Omental fat pad (tissue), 4 donors: ENCODE measurements around the gene EVPL. TPM values are rescaled to one million over a fixed set of nuclear protein-coding genes. Genes with fewer than 3 reads are reported as not detected.

Experiments used
- ATAC-seq: fragments of 150-250 bp; one replicate; pipeline ENCODE4 v1.9.1; 2016; ENCODE audit warnings: mild to moderate bottlenecking, moderate library complexity; ENCODE audit not compliant: low FRiP score
- DNase-seq: peaks from one replicate; pipeline ENCODE4 v3.0.0-alpha.2; 2019; ENCODE audit warnings: low spot score
- total RNA-seq, 4 donors: library from RNA; depleted of rRNA; stranded (reverse); fragments of >200 nt; gene quantifications; one replicate each; pipeline ENCODE4 v1.1.0, GENCODE V29; 2016
- TF ChIP-seq, protein P1 (sequence below), 3 donors: fragments of 450-650 bp; IDR thresholded peaks; one replicate each; pipeline ENCODE4 v1.5.1; 2016 to 2017; ENCODE audit warnings: antibody characterized with exemption in 3 of 3, mild to moderate bottlenecking in 3 of 3, moderate library complexity in 2 of 3

EVPL gene
- total RNA-seq, 4 donors from 2014 or later = 0.47 to 3.7 (median 1.4) TPM

- TF ChIP-seq, protein P1, sequence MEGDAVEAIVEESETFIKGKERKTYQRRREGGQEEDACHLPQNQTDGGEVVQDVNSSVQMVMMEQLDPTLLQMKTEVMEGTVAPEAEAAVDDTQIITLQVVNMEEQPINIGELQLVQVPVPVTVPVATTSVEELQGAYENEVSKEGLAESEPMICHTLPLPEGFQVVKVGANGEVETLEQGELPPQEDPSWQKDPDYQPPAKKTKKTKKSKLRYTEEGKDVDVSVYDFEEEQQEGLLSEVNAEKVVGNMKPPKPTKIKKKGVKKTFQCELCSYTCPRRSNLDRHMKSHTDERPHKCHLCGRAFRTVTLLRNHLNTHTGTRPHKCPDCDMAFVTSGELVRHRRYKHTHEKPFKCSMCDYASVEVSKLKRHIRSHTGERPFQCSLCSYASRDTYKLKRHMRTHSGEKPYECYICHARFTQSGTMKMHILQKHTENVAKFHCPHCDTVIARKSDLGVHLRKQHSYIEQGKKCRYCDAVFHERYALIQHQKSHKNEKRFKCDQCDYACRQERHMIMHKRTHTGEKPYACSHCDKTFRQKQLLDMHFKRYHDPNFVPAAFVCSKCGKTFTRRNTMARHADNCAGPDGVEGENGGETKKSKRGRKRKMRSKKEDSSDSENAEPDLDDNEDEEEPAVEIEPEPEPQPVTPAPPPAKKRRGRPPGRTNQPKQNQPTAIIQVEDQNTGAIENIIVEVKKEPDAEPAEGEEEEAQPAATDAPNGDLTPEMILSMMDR (IDR thresholded peaks at IDR 0.05) = no peak
- ATAC-seq = no peak
- no peak for DNase-seq
Measured at GRCh38 chr17:76024353-76024752, 2.8 kb downstream of the EVPL start.

DNA sequence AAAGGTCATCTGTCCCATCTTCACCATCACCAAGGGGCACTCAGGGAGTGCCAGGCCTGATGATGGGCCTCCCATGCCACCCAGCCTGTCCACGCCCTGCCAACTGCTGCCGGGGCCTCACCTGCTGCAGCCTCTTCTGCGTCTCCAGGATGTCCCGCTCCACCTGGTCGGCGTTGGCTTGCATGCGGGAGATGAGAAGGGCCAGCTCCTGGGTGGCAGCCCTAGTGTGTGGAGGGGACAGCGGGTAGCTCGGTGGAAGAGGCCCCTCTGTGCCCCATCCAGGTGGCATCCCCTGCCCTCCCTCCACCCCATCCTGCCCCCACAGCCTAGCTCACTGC, 3.2 kb downstream of the EVPL start:
- DNase-seq (no peak), ATAC-seq (no peak)
- TF ChIP-seq, protein P1 (IDR thresholded peaks at IDR 0.05) = no peak

GRCh38 chr17:76022973-76023899, 3.9 kb downstream of the EVPL start:
- no peak for DNase-seq
- no peak for ATAC-seq
- TF ChIP-seq, protein P1 (IDR thresholded peaks at IDR 0.05) = no peak

- TF ChIP-seq, protein P1 (IDR thresholded peaks at IDR 0.05) = no peak
- no peak for ATAC-seq
- no peak for DNase-seq
Measured at GRCh38 chr17:76022285-76022684, 4.8 kb downstream of the EVPL start.

DNA sequence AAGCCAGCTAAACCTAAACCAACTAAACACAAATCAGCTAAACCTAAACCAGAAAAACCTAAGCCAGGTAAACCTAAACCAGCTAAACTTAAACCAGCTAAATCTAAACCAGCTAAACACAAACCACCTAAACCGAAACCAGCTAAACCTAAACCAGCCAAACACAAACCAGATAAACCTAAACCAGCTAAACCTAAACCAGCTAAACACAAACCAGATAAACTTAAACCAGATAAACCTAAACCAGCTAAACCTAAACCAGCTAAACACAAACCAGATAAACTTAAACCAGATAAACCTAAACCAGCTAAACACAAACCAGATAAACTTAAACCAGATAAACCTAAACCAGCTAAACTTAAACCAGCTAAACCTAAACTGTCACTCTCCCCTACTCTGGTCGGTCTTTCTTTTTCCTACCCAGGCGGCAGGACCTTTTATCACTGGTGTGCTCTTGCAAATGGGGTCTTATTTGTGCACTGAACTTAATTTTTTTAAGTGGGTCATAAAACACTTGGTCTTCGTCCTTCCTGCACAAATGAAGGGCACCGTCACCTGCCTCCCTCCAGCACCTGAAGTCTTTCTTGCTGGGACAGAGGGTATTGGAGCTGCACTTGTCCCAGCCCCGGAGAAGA, 7.2 kb downstream of the EVPL start:
- TF ChIP-seq, protein P1 (IDR thresholded peaks at IDR 0.05) = no peak
- ATAC-seq (no peak), DNase-seq (no peak)

DNA sequence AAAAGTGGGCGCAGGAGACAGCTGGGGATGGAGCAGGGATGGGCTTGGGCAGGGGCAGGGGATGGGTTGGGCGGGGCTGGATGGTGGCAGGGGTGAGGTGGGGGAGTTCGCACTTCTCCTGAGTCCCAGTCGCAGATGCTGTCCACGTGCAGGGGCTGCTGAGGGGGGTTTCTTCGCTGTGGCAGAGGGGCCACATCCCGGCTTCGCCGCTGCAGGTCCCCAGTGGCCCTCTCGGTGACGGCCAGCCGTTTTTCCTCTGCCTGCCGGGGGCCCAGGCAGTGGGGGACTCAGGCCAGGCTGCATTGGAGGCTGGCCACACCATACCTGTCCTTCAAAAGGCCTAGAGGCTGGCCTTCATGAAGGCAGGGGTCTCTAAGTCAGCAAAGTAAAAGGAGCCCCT, 8.3 kb downstream of the EVPL start:
- DNase-seq = no peak
- no peak for ATAC-seq
- TF ChIP-seq, protein P1 (IDR thresholded peaks at IDR 0.05) = no peak

DNA sequence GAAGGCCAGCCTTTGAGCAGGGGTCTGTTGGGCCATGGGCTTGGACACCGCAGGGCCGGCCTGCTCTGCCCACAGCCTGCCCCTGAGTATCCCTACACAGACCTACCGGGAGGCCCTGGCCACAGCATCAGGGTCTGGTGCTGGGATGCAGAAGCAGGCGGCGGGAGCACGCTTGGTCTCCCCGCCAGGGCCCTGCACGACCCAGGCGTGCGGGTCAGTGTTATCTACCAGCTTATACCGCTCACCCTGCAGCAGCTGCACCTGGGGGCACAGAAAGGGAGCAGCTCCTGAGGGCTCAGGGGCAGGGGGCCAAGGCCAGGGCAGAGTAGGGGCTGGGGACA, 8.8 kb downstream of the EVPL start:
- TF ChIP-seq, protein P1 (IDR thresholded peaks at IDR 0.05) = no peak
- ATAC-seq = no peak
- DNase-seq = no peak
